ENCODE results near the gene MEIS1. TPM values are rescaled to one million over a fixed set of nuclear protein-coding genes. Genes with fewer than 3 reads are reported as not detected.

MEIS1 gene
- total RNA-seq, 3 donors from 2014 or later = 23.0 to 37.9 (median 37.0) TPM

GRCh38 chr2:66428986-66429612 is 5.8 kb upstream of the MEIS1 start:
- Histone ChIP-seq H3K9me3 (no peaks in the 10 kb centered on the region), H3K4me1 (no peaks in the 10 kb centered on the region), H3K36me3 (no peaks in the 10 kb centered on the region), H3K4me3 (no peak overlapping the region), H3K27ac (no peak overlapping the region), H3K27me3 (peaks cover 3 to 24% of the 10 kb centered on the region in 2 donors)
- TF ChIP-seq POLR2A (IDR thresholded peaks at IDR 0.05) (no peak), POLR2AphosphoS5 (IDR thresholded peaks at IDR 0.05) (no peak), CTCF (IDR thresholded peaks at IDR 0.05) (peak; percentile 84 to 92 (median 86))
- DNase-seq (ENCODE audit: low spot score in 2 of 2) = no peak
- intact Hi-C loops (cut with DNase I; ENCODE audit: low total_unique reads) = no loop called here

GRCh38 chr2:66429693-66430504 is 5.0 kb upstream of the MEIS1 start:
- H3K4me1 ChIP-seq = no peaks in the 10 kb centered on the region

GRCh38 chr2:66430505-66431273 is 4.2 kb upstream of the MEIS1 start:
- DNase-seq (ENCODE audit: low spot score in 2 of 2) = no peak
- Histone ChIP-seq H3K9me3 (no peaks in the 10 kb centered on the region), H3K27me3 (peaks cover 3 to 12% of the 10 kb centered on the region in 2 donors), H3K36me3 (no peaks in the 10 kb centered on the region), H3K27ac (no peak overlapping the region), H3K4me1 (no peaks in the 10 kb centered on the region), H3K4me3 (peak overlapping the region in 1 of 3 donors; percentile 10)
- intact Hi-C loops (cut with DNase I; ENCODE audit: low total_unique reads) = loop anchor here (10.0 kb wide), 1 partner anchor 144 kb away; no protein-coding TSS in a partner anchor
- TF ChIP-seq POLR2AphosphoS5 (IDR thresholded peaks at IDR 0.05) (no peak), POLR2A (IDR thresholded peaks at IDR 0.05) (no peak), CTCF (IDR thresholded peaks at IDR 0.05) (no peak)

More at GRCh38 chr2:66429693-66430504, 5.0 kb upstream of the MEIS1 start:
- TF ChIP-seq POLR2AphosphoS5 (IDR thresholded peaks at IDR 0.05) = no peak
- no peak for TF ChIP-seq POLR2A (IDR thresholded peaks at IDR 0.05)
- no peak for TF ChIP-seq CTCF (IDR thresholded peaks at IDR 0.05)
- H3K4me3 ChIP-seq = no peak overlapping the region
- H3K9me3 ChIP-seq = no peaks in the 10 kb centered on the region
- no peak for DNase-seq (ENCODE audit: low spot score in 2 of 2)
- H3K27ac ChIP-seq = no peak overlapping the region
- peaks cover 3 to 18% of the 10 kb centered on the region in 2 donors for H3K27me3 ChIP-seq
- no peaks in the 10 kb centered on the region for H3K36me3 ChIP-seq
- intact Hi-C loops (cut with DNase I; ENCODE audit: low total_unique reads) = loop anchor here (10.0 kb wide), 1 partner anchor 145 kb away; no protein-coding TSS in a partner anchor

GRCh38 chr2:66431274-66431642 is 3.7 kb upstream of the MEIS1 start:
- Histone ChIP-seq H3K27ac (no peak overlapping the region), H3K9me3 (no peaks in the 10 kb centered on the region), H3K4me1 (no peaks in the 10 kb centered on the region), H3K27me3 (peaks cover 3 to 6% of the 10 kb centered on the region in 2 donors), H3K4me3 (peak overlapping the region in 1 of 3 donors; percentile 76), H3K36me3 (no peaks in the 10 kb centered on the region)
- intact Hi-C loops (cut with DNase I; ENCODE audit: low total_unique reads) = loop anchor here (10.0 kb wide), 1 partner anchor 144 kb away; no protein-coding TSS in a partner anchor
- DNase-seq (ENCODE audit: low spot score in 2 of 2) = no peak
- TF ChIP-seq POLR2A (IDR thresholded peaks at IDR 0.05) (no peak), CTCF (IDR thresholded peaks at IDR 0.05) (no peak), POLR2AphosphoS5 (IDR thresholded peaks at IDR 0.05) (no peak)
